Transverse colon (tissue), 4 donors: ENCODE data around the gene SLC4A8. TPM values are rescaled to one million over a fixed set of nuclear protein-coding genes. Genes with fewer than 3 reads are reported as not detected.
A peak's percentile ranks its signal among the peaks of the same experiment; 100 is the strongest.

Experiments
- DNase-seq: peaks from one replicate; pipeline ENCODE4 v3.0.0-alpha.2; 2019
- H3K27ac ChIP-seq, 4 donors: fragments of 200-600 bp; sonication (generic); 2 replicates each; pipeline ENCODE4 v1.5.1; 2016 to 2018; ENCODE audit warnings: inconsistent platforms in 4 of 4
- H3K27me3 ChIP-seq: fragments of 200-600 bp; sonication (generic); 2 replicates; pipeline ENCODE4 v1.5.1; 2017; ENCODE audit warnings: inconsistent platforms
- H3K36me3 ChIP-seq, 4 donors: fragments of 200-600 bp; sonication (generic); 2 replicates each; pipeline ENCODE4 v1.5.1; 2017 to 2019; ENCODE audit warnings: inconsistent platforms in 4 of 4
- H3K4me1 ChIP-seq, 4 donors: fragments of 200-600 bp; sonication (generic); 2 replicates each; pipeline ENCODE4 v1.5.1; 2017 to 2020; ENCODE audit warnings: inconsistent platforms in 4 of 4
- H3K4me3 ChIP-seq, 4 donors: fragments of 200-600 bp; sonication (generic); 1 replicate in 1 of 4; 2 replicates in 3 of 4; pipeline versions ENCODE4 v1.5.1 to v1.6.1; 2017 to 2019; ENCODE audit warnings: inconsistent platforms in 4 of 4
- H3K9me3 ChIP-seq, 2 donors: fragments of 200-600 bp; sonication (generic); 2 replicates each; pipeline ENCODE4 v1.5.1; 2017 to 2019; ENCODE audit warnings: inconsistent platforms in 2 of 2
- CTCF ChIP-seq, 5 experiments: fragments of 200-600 bp in 3 of 5; fragments of 450-650 bp in 2 of 5; sonication (generic) in 3 of 5; IDR thresholded peaks; 1 replicate in 2 of 5; 2 replicates in 3 of 5; pipeline ENCODE4 v1.5.1; 2016 to 2017; ENCODE audit warnings: antibody characterized with exemption in 5 of 5, inconsistent platforms in 3 of 5, mild to moderate bottlenecking in 2 of 5, moderate library complexity in 1 of 5
- EP300 ChIP-seq: sonication (generic); formaldehyde crosslinking; IDR thresholded peaks from one replicate; pipeline ENCODE4 v1.6.1; 2017; ENCODE audit warnings: antibody characterized with exemption, low read depth
- POLR2A ChIP-seq: fragments of 450-650 bp; IDR thresholded peaks from one replicate; pipeline ENCODE4 v1.6.1; 2016; ENCODE audit warnings: antibody characterized with exemption, mild to moderate bottlenecking, moderate library complexity
- POLR2AphosphoS5 ChIP-seq, 3 donors: sonication (generic); formaldehyde crosslinking; IDR thresholded peaks; one replicate each; pipeline ENCODE4 v1.6.1; 2016; ENCODE audit warnings: antibody characterized with exemption in 3 of 3
- WGBS, 2 donors: methylation state at CpG; one replicate each; pipeline ENCODE4 v1.1.5; 2018; ENCODE audit warnings: low coverage in 1 of 2; 5-methylcytosine and 5-hydroxymethylcytosine counted together
- in situ Hi-C, 4 donors: fragments of 200-750 bp; cut with MboI; loops; one replicate each; pipeline versions ENCODE4 v1.15.0 to v1.15.1; 2017; ENCODE audit warnings: low sequenced_read_pairs in 3 of 4, low pct_ligation_motif_present in 1 of 4, low pct_unique_long_range_greater_than_20kb in 1 of 4
- intact Hi-C: fragments of 100-400 bp; cut with DNase I; formaldehyde crosslinking; loops from one replicate; pipeline ENCODE4 v1.15.1; 2023; ENCODE audit warnings: low total_unique reads
- total RNA-seq, 4 donors: library from RNA; depleted of rRNA; stranded (reverse); fragments of >200 nt; gene quantifications; one replicate each; pipeline ENCODE4 v1.1.0, GENCODE V29; 2016

SLC4A8 gene
- total RNA-seq, 4 donors from 2014 or later, result 0.64 to 2.2 (median 1.1) TPM; not detected in 1

- Histone ChIP-seq H3K4me3 (no peak overlapping the region), H3K27ac (no peak overlapping the region), H3K4me1 (no peaks in the 10 kb centered on the region), H3K9me3 (no peaks in the 10 kb centered on the region), H3K27me3 (no peaks in the 10 kb centered on the region), H3K36me3 (no peaks in the 10 kb centered on the region)
- 90 to 100% methylated on average over 1 of the region's 1 CpG for WGBS, 2 donors
- in situ Hi-C loops, result no loop called here
- DNase-seq, result no peak
- TF ChIP-seq CTCF (IDR thresholded peaks at IDR 0.05), result no peak
- TF ChIP-seq EP300, result no peak
- TF ChIP-seq POLR2A, result no peak
- TF ChIP-seq POLR2AphosphoS5 (IDR thresholded peaks at IDR 0.05), result no peak
- intact Hi-C loops, result no loop called here
These were observed 8.7 kb upstream of the SLC4A8 start for GRCh38 chr12:51415931-51416330.

GRCh38 chr12:51417826-51418225 lies 6.8 kb upstream of the SLC4A8 start:
- WGBS, 2 donors, result 75 to 79% methylated on average over 1 to 4 of the region's 4 CpGs
- Histone ChIP-seq H3K9me3 (no peaks in the 10 kb centered on the region), H3K27me3 (no peaks in the 10 kb centered on the region), H3K4me3 (no peak overlapping the region), H3K36me3 (no peaks in the 10 kb centered on the region), H3K4me1 (no peaks in the 10 kb centered on the region), H3K27ac (no peak overlapping the region)
- DNase-seq, result no peak
- in situ Hi-C loops (no loop called here), intact Hi-C loops (no loop called here)
- TF ChIP-seq POLR2AphosphoS5 (IDR thresholded peaks at IDR 0.05) (no peak), EP300 (no peak), POLR2A (no peak), CTCF (IDR thresholded peaks at IDR 0.05) (no peak)

DNA sequence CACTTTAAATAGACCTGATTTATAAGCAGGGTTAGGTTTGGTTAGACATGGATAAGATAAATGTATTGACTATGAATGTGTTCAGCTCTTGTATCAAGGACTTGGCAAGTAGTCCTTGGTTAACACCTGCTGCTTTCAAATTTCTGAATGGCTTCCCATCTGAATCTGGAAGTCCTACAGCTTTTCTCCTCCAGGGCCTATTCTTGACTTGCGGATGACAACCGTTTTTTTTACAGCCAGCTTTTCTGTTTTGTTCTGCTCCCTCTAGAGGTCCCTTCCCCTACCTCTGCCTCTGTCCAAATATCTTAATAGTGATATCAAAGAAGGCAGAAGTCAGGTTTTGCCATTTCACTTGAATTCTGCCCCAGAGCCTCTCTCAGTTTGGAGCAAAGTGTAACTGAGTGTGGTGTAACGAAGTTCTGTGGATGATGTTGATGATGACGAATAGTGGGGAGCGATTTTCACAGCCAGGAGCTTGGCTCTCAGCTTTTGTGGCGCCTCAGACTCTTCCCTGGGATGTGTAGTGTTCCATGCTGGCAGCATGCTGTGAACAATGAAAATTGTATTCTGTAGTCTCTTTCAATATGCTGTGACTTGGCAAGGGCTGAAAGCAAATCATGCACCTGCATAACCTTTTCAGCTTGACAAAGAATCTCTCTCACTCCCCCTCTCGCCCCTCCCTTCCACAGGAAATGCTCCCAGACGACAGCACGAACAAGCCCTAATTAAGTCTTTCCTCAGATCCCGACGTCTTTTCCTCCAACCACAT lies 5.0 kb upstream of the SLC4A8 start:
- Histone ChIP-seq H3K4me1 (peaks cover 0 to 6% (median 4%) of the 10 kb centered on the region in 4 donors), H3K4me3 (no peak overlapping the region), H3K9me3 (no peaks in the 10 kb centered on the region), H3K27ac (no peak overlapping the region), H3K36me3 (no peaks in the 10 kb centered on the region), H3K27me3 (peaks cover 7% of the 10 kb centered on the region)
- no peak for TF ChIP-seq POLR2A
- no peak for TF ChIP-seq CTCF (IDR thresholded peaks at IDR 0.05)
- TF ChIP-seq POLR2AphosphoS5 (IDR thresholded peaks at IDR 0.05), result no peak
- no peak for TF ChIP-seq EP300
- WGBS, 2 donors, result 46 to 53% methylated on average over 3 to 11 of the region's 11 CpGs
- intact Hi-C loops (loop anchor here (10.0 kb wide), 1 partner anchor 105 kb away; no protein-coding TSS in a partner anchor), in situ Hi-C loops (loop anchor here in 3 of 4 donors (5.0 to 10.0 kb wide), 4 partner anchors 105 to 405 kb away; a partner anchor contains a TSS)
- no peak for DNase-seq

DNA sequence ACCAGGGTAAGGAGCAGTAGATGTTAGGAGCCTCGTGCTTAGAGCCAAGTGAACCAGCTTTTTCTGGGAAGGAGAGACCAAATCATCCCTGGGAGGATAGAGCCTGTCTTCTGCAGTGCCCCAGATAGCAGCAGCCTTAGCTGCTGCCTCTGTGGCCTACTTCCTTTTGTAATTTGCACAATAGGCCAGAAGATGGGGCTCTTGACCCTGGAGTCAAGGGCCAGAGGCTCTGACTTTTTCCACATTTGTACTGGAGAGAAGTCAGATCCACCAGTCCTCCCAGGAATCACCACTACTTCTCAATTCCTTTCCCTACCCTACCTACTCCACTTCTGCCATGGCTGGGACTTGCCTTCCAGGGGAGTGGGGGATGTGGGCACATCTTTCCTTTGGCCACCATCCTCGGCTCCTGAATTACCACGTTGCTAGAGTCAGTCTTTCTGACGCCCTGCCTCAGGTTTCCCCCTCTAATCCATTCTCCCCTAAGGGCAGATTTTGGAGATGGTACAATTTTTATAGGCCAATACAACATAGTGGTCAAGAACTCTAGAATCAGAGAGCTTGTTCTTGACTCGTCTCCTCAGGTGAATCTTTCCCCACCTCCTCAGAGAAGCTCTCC lies 3.3 kb upstream of the SLC4A8 start:
- Histone ChIP-seq H3K9me3 (no peaks in the 10 kb centered on the region), H3K4me1 (peaks cover 0 to 12% (median 11%) of the 10 kb centered on the region in 4 donors), H3K27me3 (peaks cover 12% of the 10 kb centered on the region), H3K27ac (no peak overlapping the region), H3K4me3 (no peak overlapping the region), H3K36me3 (no peaks in the 10 kb centered on the region)
- peak; percentile 46 for DNase-seq
- WGBS, 2 donors, result 21 to 49% methylated on average over 3 to 5 of the region's 5 CpGs
- intact Hi-C loops, result loop anchor here (10.0 kb wide), 1 partner anchor 103 kb away; no protein-coding TSS in a partner anchor
- in situ Hi-C loops, result loop anchor here in 3 of 4 donors (5.0 to 10.0 kb wide), 4 partner anchors 103 to 403 kb away; a partner anchor contains a TSS
- no peak for TF ChIP-seq EP300
- no peak for TF ChIP-seq POLR2AphosphoS5 (IDR thresholded peaks at IDR 0.05)
- TF ChIP-seq CTCF (IDR thresholded peaks at IDR 0.05), result peak; percentile 35 to 68 (median 56)
- TF ChIP-seq POLR2A, result no peak
